Skin epidermis (tissue), 12 donors: Measurements from ENCODE around the gene ZNF500.

ENCODE experiments used
- H3K27ac ChIP-seq, 21 experiments: fragments of 200-600 bp; sonication (generic) in 11 of 21; one replicate each; pipeline ENCODE4 v1.5.0; 2020; ENCODE audit warnings: mild to moderate bottlenecking in 3 of 21, inconsistent platforms in 2 of 21, moderate library complexity in 2 of 21
- H3K4me3 ChIP-seq, 7 experiments: fragments of 200-600 bp; sonication (generic) in 2 of 7; one replicate each; pipeline ENCODE4 v1.5.0; 2020; ENCODE audit warnings: inconsistent platforms in 2 of 7, mild to moderate bottlenecking in 2 of 7, moderate library complexity in 1 of 7

The ZNF500 gene

GRCh38 chr16:4777339-4778049 lies 10.5 kb upstream of the ZNF500 start:
- no peak overlapping the region for H3K4me3 ChIP-seq
- H3K27ac ChIP-seq, result no peak overlapping the region

DNA sequence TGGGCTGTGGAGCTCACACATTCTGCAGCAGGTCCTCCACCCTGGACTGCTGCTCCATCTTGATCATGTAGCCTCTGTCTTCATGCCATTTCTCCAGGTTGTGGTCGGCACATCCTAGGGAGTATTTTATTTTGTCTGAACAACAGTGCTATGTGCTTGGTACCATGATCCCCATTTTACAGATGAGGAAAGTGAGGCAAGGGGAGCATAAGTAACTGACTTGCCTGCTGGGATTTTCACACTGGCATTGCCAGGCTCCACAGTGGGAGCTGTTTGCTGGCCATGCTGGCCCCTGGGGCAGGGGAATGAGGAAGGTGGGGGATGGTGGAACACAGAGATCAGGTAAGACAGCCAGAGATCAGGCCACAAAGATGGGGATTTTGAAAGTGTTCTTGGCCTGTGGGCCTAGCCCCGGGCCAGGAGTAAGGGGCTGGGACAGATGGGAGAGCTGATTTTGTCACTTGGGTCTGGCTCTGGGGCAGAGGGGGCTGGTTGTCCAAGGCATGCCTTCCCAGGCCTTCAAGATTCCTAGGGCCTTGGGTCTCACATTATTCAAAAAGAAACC lies 9.3 kb upstream of the ZNF500 start:
- H3K27ac ChIP-seq, result no peak overlapping the region

GRCh38 chr16:4775005-4775404 lies 8.0 kb upstream of the ZNF500 start:
- no peak overlapping the region for H3K27ac ChIP-seq
- no peak overlapping the region for H3K4me3 ChIP-seq

More for the DNA sequence above, 9.3 kb upstream of the ZNF500 start:
- H3K4me3 ChIP-seq, result no peak overlapping the region

DNA sequence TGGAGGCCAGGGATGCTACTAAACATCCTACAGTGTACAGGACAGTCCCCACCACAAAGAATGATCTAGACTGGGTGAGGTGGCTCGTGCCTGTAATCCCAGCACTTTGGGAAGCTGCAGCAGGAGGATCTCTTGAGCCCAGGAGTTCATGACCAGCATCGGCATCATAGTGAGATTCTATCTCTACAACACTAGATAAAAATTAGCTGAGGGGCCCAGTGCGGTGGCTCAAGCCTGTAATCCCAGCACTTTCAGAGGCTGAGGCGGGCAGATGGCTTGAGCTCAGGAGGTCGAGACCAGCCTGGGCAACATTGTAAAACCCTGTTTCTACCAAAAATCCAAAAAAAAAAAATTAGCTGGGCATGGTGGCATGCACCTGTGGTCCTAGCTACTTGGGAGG lies 5.4 kb upstream of the ZNF500 start:
- Histone ChIP-seq H3K27ac (no peak overlapping the region), H3K4me3 (no peak overlapping the region)

- Histone ChIP-seq H3K4me3 (no peak overlapping the region), H3K27ac (no peak overlapping the region)
Measured at GRCh38 chr16:4771646-4772045, 4.7 kb upstream of the ZNF500 start.

- H3K4me3 ChIP-seq, result peak overlapping the region in 2 of 7 experiments; percentile 87 to 99
- peak overlapping the region in 5 of 21 experiments; percentile 63 to 95 (median 85) for H3K27ac ChIP-seq
Measured at GRCh38 chr16:4769306-4769638, 2.3 kb upstream of the ZNF500 start.

GRCh38 chr16:4768549-4769305 lies 1.8 kb upstream of the ZNF500 start:
- Histone ChIP-seq H3K4me3 (peak overlapping the region; percentile 33 to 99 (median 87)), H3K27ac (peak overlapping the region in 20 of 21 experiments; percentile 3 to 96 (median 87))

DNA sequence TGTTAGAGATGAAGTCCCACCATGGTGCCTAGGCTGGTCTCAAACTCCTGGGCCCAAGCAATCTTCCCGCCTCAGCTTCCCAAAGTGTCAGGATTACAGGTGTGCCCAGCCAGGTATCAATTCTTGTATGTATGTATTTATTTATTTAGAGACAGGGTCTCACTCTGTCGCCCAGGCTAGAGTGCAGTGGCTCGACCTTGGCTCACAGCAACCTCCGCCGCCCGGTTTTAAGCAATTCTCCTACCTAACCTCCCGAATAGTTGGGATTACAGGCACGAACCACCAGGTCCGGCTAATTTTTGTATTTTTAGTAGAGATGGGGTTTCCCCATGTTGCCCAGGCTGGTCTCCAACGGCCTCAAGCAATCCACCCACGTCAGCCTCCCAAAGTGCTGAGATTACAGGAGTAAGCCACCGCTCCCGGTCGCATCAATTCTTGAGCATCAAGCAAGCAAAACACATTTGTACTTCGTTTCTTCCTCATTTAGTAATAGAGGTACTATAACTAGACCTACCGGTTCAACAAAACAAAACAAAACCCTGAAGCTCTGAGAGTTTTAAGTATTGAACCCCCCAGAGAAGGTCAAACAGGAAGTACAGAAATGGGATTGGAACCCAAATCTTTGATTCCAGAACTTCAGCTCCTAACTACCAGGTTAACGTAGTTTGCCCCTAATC lies 1.0 kb upstream of the ZNF500 start:
- peak overlapping the region in 20 of 21 experiments; percentile 3 to 96 (median 87) for H3K27ac ChIP-seq
- H3K4me3 ChIP-seq, result peak overlapping the region; percentile 33 to 99 (median 87)

- Histone ChIP-seq H3K4me3 (peak overlapping the region; percentile 87 to 100 (median 98)), H3K27ac (peak overlapping the region in 18 of 21 experiments; percentile 83 to 96 (median 92))
Measured at GRCh38 chr16:4765511-4766474, 1.2 kb downstream of the ZNF500 start.

DNA sequence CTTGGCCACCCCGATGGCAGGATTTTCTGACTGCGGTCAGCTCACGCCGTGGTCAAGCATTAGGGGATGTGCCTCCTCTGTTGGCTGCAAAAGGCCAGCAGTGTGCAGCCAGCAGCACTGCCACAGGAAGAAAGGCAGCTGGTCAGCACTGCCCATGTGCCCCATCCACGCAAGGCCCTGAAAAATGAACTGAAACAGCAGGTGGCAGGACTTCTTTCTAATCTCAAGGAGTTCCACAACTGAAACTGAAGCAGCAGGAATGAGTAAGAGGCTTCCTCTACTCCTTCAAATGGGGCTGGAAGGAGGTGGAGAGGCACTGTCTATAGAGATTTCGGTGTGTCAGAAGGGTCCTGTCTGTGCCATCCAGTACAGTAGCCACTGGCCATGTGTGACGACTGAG lies 3.2 kb downstream of the ZNF500 start:
- Histone ChIP-seq H3K27ac (no peak overlapping the region), H3K4me3 (no peak overlapping the region)

DNA sequence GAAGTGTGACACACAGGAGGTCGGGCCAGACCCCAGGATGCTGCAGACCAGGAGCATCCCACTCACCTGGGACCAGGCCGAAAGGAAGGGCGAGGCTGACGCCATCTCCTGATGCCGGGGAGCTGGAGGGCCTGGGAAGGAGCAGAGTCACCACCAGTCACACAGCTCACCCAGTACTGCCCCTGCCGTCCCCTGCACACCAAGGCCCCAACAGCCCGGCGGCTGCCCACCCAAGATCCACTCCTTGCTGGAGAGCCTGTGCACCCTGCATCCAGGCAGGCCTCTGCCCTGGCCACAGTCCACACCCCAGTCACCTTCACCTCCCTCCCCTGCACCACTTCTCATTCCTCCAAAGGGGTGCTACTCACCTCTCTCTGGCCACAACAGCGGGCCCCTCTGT lies 4.8 kb downstream of the ZNF500 start:
- no peak overlapping the region for H3K27ac ChIP-seq
- no peak overlapping the region for H3K4me3 ChIP-seq

DNA sequence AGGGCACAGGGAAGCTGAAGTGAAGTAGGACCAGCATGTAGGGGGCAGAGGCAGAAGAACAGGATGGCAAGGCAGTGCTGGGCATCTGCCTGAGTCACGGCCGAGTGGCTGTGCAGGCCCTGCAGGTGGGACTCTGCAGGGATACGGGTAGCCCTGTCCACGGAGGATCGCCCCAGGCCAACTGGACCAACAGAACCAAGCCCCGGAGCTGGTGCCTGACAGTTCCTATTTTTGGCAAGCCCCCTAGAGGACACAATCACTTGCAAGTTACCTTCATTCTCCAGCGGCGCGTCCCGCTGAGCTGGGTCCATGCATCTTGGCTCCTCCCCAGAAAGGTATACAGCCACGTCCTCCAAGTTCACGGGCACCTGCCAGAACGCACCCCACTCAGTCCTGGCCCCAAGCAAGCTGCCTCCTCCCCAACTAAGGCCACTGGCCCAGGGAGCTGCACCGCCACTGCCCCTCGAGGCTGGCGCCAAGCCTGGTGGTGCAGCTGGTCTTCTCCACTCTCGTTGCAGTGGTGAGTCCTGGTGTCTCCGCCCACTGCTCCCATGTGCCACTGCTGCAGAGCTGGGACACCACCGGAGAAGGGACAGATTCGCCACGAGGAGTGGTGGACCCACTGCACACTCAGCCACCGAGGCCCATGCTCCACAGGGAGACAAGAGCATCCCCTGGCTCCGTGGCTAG lies 6.6 kb downstream of the ZNF500 start:
- H3K27ac ChIP-seq, result no peak overlapping the region
- no peak overlapping the region for H3K4me3 ChIP-seq

DNA sequence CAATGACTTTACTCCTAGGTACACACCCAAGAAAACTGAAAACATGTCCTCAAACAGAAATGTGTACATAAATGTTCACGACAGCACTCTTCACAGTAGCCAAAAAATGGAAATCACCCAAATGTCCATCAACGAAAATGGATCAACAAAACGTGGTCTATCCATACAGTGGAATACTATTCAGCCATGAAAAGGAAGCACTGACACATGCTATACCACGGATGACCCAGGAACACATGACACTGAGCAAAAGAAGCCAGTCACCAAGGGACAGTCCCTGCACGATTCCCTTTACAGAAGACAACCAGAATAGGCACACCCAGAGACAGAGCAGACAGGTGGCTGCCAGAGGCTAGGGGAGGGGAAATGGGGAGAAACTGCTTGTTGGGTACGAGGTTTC lies 11.3 kb downstream of the ZNF500 start:
- H3K4me3 ChIP-seq, result no peak overlapping the region
- H3K27ac ChIP-seq, result no peak overlapping the region

DNA sequence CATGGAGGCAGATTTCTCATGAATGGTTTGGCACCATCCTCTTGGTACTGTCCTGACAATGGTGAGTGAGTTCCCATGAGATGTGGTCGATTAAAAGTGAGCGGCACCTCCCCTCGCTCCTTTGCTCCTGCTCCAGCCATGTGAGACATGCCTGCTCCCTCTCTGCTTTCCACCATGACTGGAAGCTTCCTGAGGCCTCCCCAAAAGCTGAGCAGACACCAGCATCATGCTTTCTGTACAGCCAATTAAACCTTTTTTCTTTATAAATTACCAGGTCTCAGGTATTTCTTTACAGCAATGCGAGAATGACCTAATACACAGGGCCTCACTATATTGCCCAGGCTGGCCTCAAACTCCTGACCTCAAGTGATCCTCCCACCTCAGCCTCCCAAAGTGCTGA lies 12.1 kb downstream of the ZNF500 start:
- H3K27ac ChIP-seq, result no peak overlapping the region

GRCh38 chr16:4753227-4753626 lies 13.7 kb downstream of the ZNF500 start:
- no peak overlapping the region for H3K4me3 ChIP-seq
- H3K27ac ChIP-seq, result no peak overlapping the region

More for the DNA sequence above, 12.1 kb downstream of the ZNF500 start:
- no peak overlapping the region for H3K4me3 ChIP-seq

DNA sequence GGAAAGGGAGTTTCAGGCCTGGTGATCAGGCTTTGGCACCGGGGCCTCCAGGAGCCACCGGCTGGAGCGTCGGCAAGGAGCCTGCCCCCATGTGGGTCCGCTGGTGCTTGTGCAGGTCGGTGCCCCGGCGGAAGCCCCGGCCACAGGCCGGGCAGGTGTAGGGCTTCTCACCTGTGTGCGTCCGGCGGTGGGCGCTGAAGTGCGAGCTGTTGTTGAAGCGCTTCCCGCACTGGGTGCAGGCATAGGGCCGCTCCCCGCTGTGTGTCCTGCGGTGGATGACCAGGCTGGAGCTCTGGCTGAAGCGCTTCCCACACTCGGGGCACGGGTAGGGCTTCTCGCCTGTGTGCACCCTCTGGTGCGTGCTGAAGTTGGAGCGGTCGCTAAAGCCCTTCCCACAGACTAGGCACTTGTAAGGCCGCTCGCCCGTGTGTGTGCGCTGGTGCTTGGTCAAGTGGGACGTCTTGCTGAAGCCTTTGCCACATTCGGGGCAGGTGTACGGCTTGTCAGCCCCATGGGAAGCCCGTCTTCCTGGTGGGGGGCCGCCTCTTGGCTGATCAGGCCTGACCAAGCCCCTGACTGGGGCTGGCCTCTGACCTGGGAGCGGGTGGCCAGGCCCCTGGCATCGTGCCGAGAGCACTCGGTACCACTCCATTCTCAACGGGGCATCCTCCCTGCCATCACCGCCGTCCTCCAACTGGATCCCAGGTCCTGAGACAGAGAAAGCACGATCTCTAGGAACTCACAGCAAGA lies 14.4 kb downstream of the ZNF500 start:
- no peak overlapping the region for H3K4me3 ChIP-seq
- no peak overlapping the region for H3K27ac ChIP-seq

- Histone ChIP-seq H3K4me3 (no peak overlapping the region), H3K27ac (no peak overlapping the region)
Measured at GRCh38 chr16:4750896-4751295, 16.1 kb downstream of the ZNF500 start.

GRCh38 chr16:4749700-4750257 lies 17.2 kb downstream of the ZNF500 start:
- Histone ChIP-seq H3K27ac (no peak overlapping the region), H3K4me3 (no peak overlapping the region)
